ENCODE measurements around the gene RBM15.
A peak's percentile ranks its signal among the peaks of the same experiment; 100 is the strongest.

RBM15 gene

GRCh38 chr1:110341872-110342331 is 2.7 kb downstream of the RBM15 start (continued):
- TF ChIP-seq ZNF510 (tag by site-specific recombination; IDR thresholded peaks at IDR 0.05; ENCODE audit: insufficient replicate concordance) = no peak
- no peak for TF ChIP-seq KLF7 (tag by site-specific recombination; IDR thresholded peaks at IDR 0.05; ENCODE audit: borderline replicate concordance)

GRCh38 chr1:110343249-110343648 is 4.1 kb downstream of the RBM15 start:
- TF ChIP-seq ZNF664 (tag by site-specific recombination; IDR thresholded peaks at IDR 0.05) (peak; percentile 56; the same call in 1 of the 2 replicates), REST (tag by site-specific recombination; IDR thresholded peaks at IDR 0.05) (peak; percentile 51; the same call in 1 of the 2 replicates), ZNF274 (IDR thresholded peaks at IDR 0.05; ENCODE audit: low read length) (no peak), ZNF274 (tag by site-specific recombination; IDR thresholded peaks at IDR 0.05; ENCODE audit: borderline replicate concordance) (no peak)
- peaks cover 12 to 68% of the 10 kb centered on the region in 2 experiments; a peak in 2 of 3 replicates for H3K36me3 ChIP-seq (ENCODE audit: control insufficient read depth in 2 of 2, insufficient read depth in 1 of 2, low read length in 2 of 2)
- H3K4me1 ChIP-seq (ENCODE audit: control insufficient read depth, insufficient read depth, low read length) = peaks cover 12% of the 10 kb centered on the region
- no peak overlapping the region for H3K27ac ChIP-seq (ENCODE audit: extremely low read depth, low read depth, low read length)
- H3K4me3 ChIP-seq (ENCODE audit: low read depth, low read length) = no peak overlapping the region; the same call in 1 of the 2 replicates
- ChIA-PET POLR2A (no interaction called here), CTCF (interaction anchor here (0.7 kb wide), 1 partner anchor 118 kb away, joined by 3 read pairs; no protein-coding TSS in a partner anchor)
- no peaks in the 10 kb centered on the region for H3K9me3 ChIP-seq (ENCODE audit: control insufficient read depth, insufficient read depth, low read depth, low read length)

- Histone ChIP-seq H3K27ac (ENCODE audit: extremely low read depth, low read depth, low read length) (no peak overlapping the region), H3K4me3 (ENCODE audit: low read depth, low read length) (no peak overlapping the region), H3K9me3 (ENCODE audit: control insufficient read depth, insufficient read depth, low read depth, low read length) (no peaks in the 10 kb centered on the region), H3K36me3 (ENCODE audit: control insufficient read depth in 2 of 2, insufficient read depth in 1 of 2, low read length in 2 of 2) (peaks cover 12 to 68% of the 10 kb centered on the region in 2 experiments; a peak in 2 of 3 replicates), H3K4me1 (ENCODE audit: control insufficient read depth, insufficient read depth, low read length) (peaks cover 21% of the 10 kb centered on the region)
- POLR2A ChIA-PET = no interaction called here
- CTCF ChIA-PET = interaction anchor here (0.7 kb wide), 2 partner anchors 64 to 117 kb away, joined by 3 read pairs; no protein-coding TSS in a partner anchor
- no peak for TF ChIP-seq ZFP41 (tag by site-specific recombination; IDR thresholded peaks at IDR 0.05; ENCODE audit: borderline replicate concordance)
- no peak for TF ChIP-seq ZNF19 (tag by site-specific recombination; IDR thresholded peaks at IDR 0.05; ENCODE audit: low read depth)
- no peak for TF ChIP-seq SP2 (tag by site-specific recombination; IDR thresholded peaks at IDR 0.05)
- TF ChIP-seq ZNF610 (tag by site-specific recombination; IDR thresholded peaks at IDR 0.05; ENCODE audit: borderline replicate concordance) = no peak
- TF ChIP-seq ZNF664 (tag by site-specific recombination; IDR thresholded peaks at IDR 0.05) = 0 out of 2 replicates have a peak, but pooled peaks have one; percentile 6
- TF ChIP-seq PRDM1 (tag by site-specific recombination; IDR thresholded peaks at IDR 0.05) = peak; percentile 73
- no peak for TF ChIP-seq ZBTB48 (tag by site-specific recombination; IDR thresholded peaks at IDR 0.05)
- no peak for TF ChIP-seq BCL11B (tag by site-specific recombination; IDR thresholded peaks at IDR 0.05; ENCODE audit: low read depth)
- no peak for TF ChIP-seq ZSCAN18 (tag by site-specific recombination; IDR thresholded peaks at IDR 0.05)
These were observed 5.0 kb downstream of the RBM15 start for GRCh38 chr1:110344152-110344551.

- no peaks in the 10 kb centered on the region for H3K9me3 ChIP-seq (ENCODE audit: control insufficient read depth, insufficient read depth, low read depth, low read length)
- peaks cover 17 to 73% of the 10 kb centered on the region in 2 experiments; a peak in 2 of 3 replicates for H3K36me3 ChIP-seq (ENCODE audit: control insufficient read depth in 2 of 2, insufficient read depth in 1 of 2, low read length in 2 of 2)
- CTCF ChIA-PET = no interaction called here
- POLR2A ChIA-PET = no interaction called here
- no peak overlapping the region for H3K4me3 ChIP-seq (ENCODE audit: low read depth, low read length)
- peaks cover 25% of the 10 kb centered on the region for H3K4me1 ChIP-seq (ENCODE audit: control insufficient read depth, insufficient read depth, low read length)
- no peak overlapping the region for H3K27ac ChIP-seq (ENCODE audit: extremely low read depth, low read depth, low read length)
- no peak for TF ChIP-seq ZNF837 (tag by site-specific recombination; IDR thresholded peaks at IDR 0.05)
- TF ChIP-seq ZBTB1 (tag by site-specific recombination; IDR thresholded peaks at IDR 0.05) = no peak
- no peak for TF ChIP-seq CTCF (tag by site-specific recombination; IDR thresholded peaks at IDR 0.05)
- peak; percentile 65 for TF ChIP-seq PRDM1 (tag by site-specific recombination; IDR thresholded peaks at IDR 0.05)
- no peak for TF ChIP-seq HOXA7 (CRISPR knock-in tag; IDR thresholded peaks at IDR 0.05; ENCODE audit: borderline replicate concordance)
- TF ChIP-seq PRDM10 (tag by site-specific recombination; IDR thresholded peaks at IDR 0.05) = peak; percentile 88
These were observed 6.3 kb downstream of the RBM15 start for GRCh38 chr1:110345480-110345879.

Data from HEK293 (cell line).